Endothelial cell of umbilical vein (primary cell): ENCODE data around the gene BANF2. TPM values are rescaled to one million over a fixed set of nuclear protein-coding genes. Genes with fewer than 3 reads are reported as not detected.

Experiments
- BruUV-seq: library from RNA; stranded (reverse); fragments of 400-500 nt; replicated peaks from 2 replicates; lab custom pipeline; 2021; lab: Mats Ljungman, UMichigan
- CTCF ChIA-PET: fragments of 300-600, 350-600 bp; sonication (Branson Sonifier 250); formaldehyde crosslinking; loops from one replicate; lab custom pipeline; 2021; ENCODE audit warnings: antibody characterized with exemption, inconsistent platforms; lab: Charles Lee
- POLR2A ChIA-PET: fragments of 300-600, 350-600 bp; sonication (Branson Sonifier 250); formaldehyde crosslinking; loops from one replicate; lab custom pipeline; 2021; ENCODE audit warnings: antibody characterized with exemption, inconsistent platforms; lab: Charles Lee
- DNase-seq: peaks from one replicate; pipeline ENCODE4 v3.0.0-alpha.2; 2011; ENCODE audit warnings: low read depth, low spot score
- FAIRE-seq: peaks from 2 replicates; lab custom pipeline; 2011; peaks lifted over from hg19 to GRCh38; lab: Jason Lieb, UNC
- H2AFZ ChIP-seq: 2 replicates; pipeline ENCODE4 v1.6.0; 2012; ENCODE audit warnings: low read depth, low read length, control low read depth, inconsistent platforms
- H3K27ac ChIP-seq: 2 replicates; pipeline ENCODE4 v1.5.1; 2011; ENCODE audit warnings: low read depth, mild to moderate bottlenecking, control low read depth, low read length, moderate library complexity; ENCODE audit not compliant: insufficient read depth
- H3K27me3 ChIP-seq, 2 experiments: 2 replicates each; pipeline versions ENCODE4 v1.6.0 to v1.6.1; 2011; ENCODE audit warnings: low read length in 2 of 2, mixed read lengths in 1 of 2; ENCODE audit not compliant: control insufficient read depth in 2 of 2, insufficient read depth in 2 of 2
- H3K36me3 ChIP-seq, 2 experiments: 2 replicates in 1 of 2; 3 replicates in 1 of 2; pipeline ENCODE4 v1.5.1; 2011; ENCODE audit warnings: low read length in 2 of 2, mild to moderate bottlenecking in 1 of 2, moderate library complexity in 1 of 2; ENCODE audit not compliant: control insufficient read depth in 2 of 2, insufficient read depth in 2 of 2; ENCODE audit errors: extremely low read depth in 1 of 2
- H3K4me1 ChIP-seq: 3 replicates; pipeline ENCODE4 v1.5.1; 2011; ENCODE audit warnings: mild to moderate bottlenecking, low read length; ENCODE audit not compliant: control insufficient read depth, insufficient read depth; ENCODE audit errors: extremely low read depth
- H3K4me2 ChIP-seq: 2 replicates; pipeline ENCODE4 v1.6.1; 2011; ENCODE audit warnings: low read length, control low read depth, mixed read lengths; ENCODE audit not compliant: insufficient read depth
- H3K4me3 ChIP-seq, 3 experiments: fragments of 200-600 bp in 1 of 3; sonication (generic), shearing (Covaris generic) in 1 of 3; replicated peaks in 1 of 3; 2 replicates each; pipeline ENCODE4 v1.5.1; 2011 to 2016; ENCODE audit warnings: control low read depth in 3 of 3, low read length in 3 of 3, mild to moderate bottlenecking in 2 of 3, inconsistent platforms in 1 of 3, low read depth in 1 of 3, moderate library complexity in 1 of 3; ENCODE audit not compliant: insufficient read depth in 1 of 3
- H3K79me2 ChIP-seq: 2 replicates; pipeline ENCODE4 v1.6.0; 2012; ENCODE audit warnings: low read length, inconsistent platforms; ENCODE audit not compliant: control insufficient read depth, insufficient read depth
- H3K9ac ChIP-seq: replicated peaks from 2 replicates; pipeline ENCODE3; 2011; ENCODE audit warnings: low read length, control low read depth; ENCODE audit not compliant: insufficient read depth; ENCODE audit errors: extremely low read depth
- H3K9me1 ChIP-seq: replicated peaks from 3 replicates; pipeline ENCODE4 v1.6.0; 2011; ENCODE audit warnings: mild to moderate bottlenecking, low read length; ENCODE audit not compliant: control insufficient read depth, insufficient read depth; ENCODE audit errors: extremely low read depth
- H3K9me3 ChIP-seq: replicated peaks from 2 replicates; pipeline ENCODE4 v1.5.1; 2012; ENCODE audit warnings: low read length, inconsistent platforms; ENCODE audit not compliant: control insufficient read depth, insufficient read depth
- H4K20me1 ChIP-seq: replicated peaks from 2 replicates; pipeline ENCODE3; 2011; ENCODE audit warnings: mild to moderate bottlenecking, low read length; ENCODE audit not compliant: control insufficient read depth, insufficient read depth; ENCODE audit errors: extremely low read depth
- MAX ChIP-seq: IDR thresholded peaks from 2 replicates; pipeline ENCODE4 v1.6.1; 2011; ENCODE audit not compliant: insufficient read depth, insufficient read length
- dilution Hi-C: fragments of 300-500 bp; cut with MboI; formaldehyde crosslinking; loops from one replicate; pipeline ENCODE4 v1.15.0; 2019; ENCODE audit warnings: low sequenced_read_pairs; ENCODE audit not compliant: extremely low pct_ligation_motif_present
- intact Hi-C: fragments of 100-400 bp; cut with micrococcal nuclease; formaldehyde crosslinking; loops from one replicate; pipeline ENCODE4 v1.10.0; 2022
- polyA plus RNA-seq, 4 experiments: library from polyadenylated mRNA; depleted of rRNA in 3 of 4; stranded (reverse) in 3 of 4; unstranded in 1 of 4; fragments of >200 nt; gene quantifications; 2 replicates each; pipeline versions ENCODE4 v1.2.1 to v1.2.3, GENCODE V29; 2011 to 2012; ENCODE audit warnings: missing spikeins in 1 of 4
- total RNA-seq: library from RNA; stranded (reverse); gene quantifications from 2 replicates; pipeline ENCODE4 v1.2.3, GENCODE V29; 2021

Gene BANF2
- total and polyA plus RNA-seq, 2 donors (not counting 3 experiments of a cell fraction or from before 2014, with no cell fraction given), result not detected

GRCh38 chr20:17785007-17785406 lies 85.2 kb downstream of the BANF2 start:
- Histone ChIP-seq H3K4me2 (no peak overlapping the region), H3K27me3 (peaks cover 0 to 4% of the 10 kb centered on the region in 2 experiments), H3K9me1 (no peaks in the 10 kb centered on the region), H3K9me3 (no peaks in the 10 kb centered on the region), H3K4me1 (peaks cover 6% of the 10 kb centered on the region), H3K79me2 (no peaks in the 10 kb centered on the region), H4K20me1 (no peaks in the 10 kb centered on the region), H3K27ac (no peak overlapping the region), H3K4me3 (no peak overlapping the region), H3K36me3 (no peaks in the 10 kb centered on the region), H3K9ac (no peak overlapping the region), H2AFZ (no peak overlapping the region)
- intact Hi-C loops, result no loop called here
- CTCF ChIA-PET, result interaction anchor here (0.9 to 1.1 kb wide), 3 partner anchors 12 to 154 kb away, joined by 3 read pairs; partner anchors contain the start of gene RRBP1
- dilution Hi-C loops, result no loop called here
- no TSS peak for BruUV-seq
- TF ChIP-seq MAX, result no peak
- DNase-seq (no peak), FAIRE-seq (no peak)
- POLR2A ChIA-PET, result no interaction called here

Other genes starting within 250 kb of the BANF2 start
- gene BFSP1, start 168.6 kb upstream of the BANF2 start, total RNA-seq, result 3.7 and 5.2 TPM in 2 replicates
- gene BFSP1, start 168.6 kb upstream of the BANF2 start, polyA plus RNA-seq, result 2.5 and 3.1 TPM in 2 replicates
- 300 and 307 TPM in 2 replicates for gene DSTN, start 129.9 kb upstream of the BANF2 start, total RNA-seq
- gene DSTN, start 129.9 kb upstream of the BANF2 start, polyA plus RNA-seq, result 46.8 and 66.1 TPM in 2 replicates
- 201 and 236 TPM in 2 replicates for gene RRBP1, start 17.7 kb upstream of the BANF2 start, total RNA-seq
- 40.3 and 50.3 TPM in 2 replicates for gene RRBP1, start 17.7 kb upstream of the BANF2 start, polyA plus RNA-seq